Testis (tissue), 2 donors: ENCODE results near the gene COX6A2.

Source experiments
- CTCF ChIP-seq, 3 experiments: fragments of 450-650 bp in 2 of 3; fragments of 200-600 bp in 1 of 3; sonication (generic) in 1 of 3; IDR thresholded peaks; one replicate each; pipeline ENCODE4 v1.5.1; 2016 to 2019; ENCODE audit warnings: antibody characterized with exemption in 3 of 3, mild to moderate bottlenecking in 2 of 3, moderate library complexity in 1 of 3
- POLR2A ChIP-seq: fragments of 450-650 bp; IDR thresholded peaks from one replicate; pipeline ENCODE4 v1.6.1; 2017; ENCODE audit warnings: antibody characterized with exemption, mild to moderate bottlenecking, moderate library complexity

- TF ChIP-seq CTCF (IDR thresholded peaks at IDR 0.05) (no peak), POLR2A (no peak)
Measured at GRCh38 chr16:31417916-31418315, 10.2 kb downstream of the COX6A2 start.
